AG04450 (cell line): ENCODE measurements around the gene CLDN22. TPM values are rescaled to one million over a fixed set of nuclear protein-coding genes. Genes with fewer than 3 reads are reported as not detected.

Experiments
- CTCF ChIA-PET: fragments of 300-600, 350-600 bp; formaldehyde crosslinking; extraction: SDS; loops from one replicate; lab custom pipeline; 2022; ENCODE audit warnings: antibody characterized with exemption, inconsistent platforms; lab: Charles Lee
- POLR2A ChIA-PET: fragments of 350-600 bp; formaldehyde crosslinking; extraction: SDS; loops from one replicate; lab custom pipeline; 2021; ENCODE audit warnings: antibody characterized with exemption, inconsistent platforms; lab: Yijun Ruan, JAX
- DNase-seq: peaks from one replicate; pipeline ENCODE4 v3.0.0-alpha.2; 2011; ENCODE audit warnings: low read depth, low spot score
- H3K27ac ChIP-seq: one replicate; pipeline ENCODE4 v1.5.1; 2012; ENCODE audit warnings: low read depth, low read length, control low read depth
- H3K27me3 ChIP-seq: one replicate; pipeline ENCODE4 v1.6.0; 2012; ENCODE audit warnings: low read length; ENCODE audit not compliant: control insufficient read depth, insufficient read depth
- H3K4me3 ChIP-seq: 2 replicates; pipeline ENCODE4 v1.5.1; 2011; ENCODE audit warnings: mild to moderate bottlenecking, low read depth, low read length, control low read depth
- H3K9me3 ChIP-seq: 2 replicates; pipeline ENCODE4 v1.5.1; 2012; ENCODE audit warnings: low read length; ENCODE audit not compliant: control insufficient read depth, insufficient read depth
- CTCF ChIP-seq: IDR thresholded peaks from 2 replicates; pipeline ENCODE4 v1.5.1; 2011; ENCODE audit warnings: low read depth, low read length, control low read depth, inconsistent platforms
- polyA plus RNA-seq: library from polyadenylated mRNA; depleted of rRNA; stranded (reverse); fragments of >200 nt; gene quantifications from 2 replicates; pipeline ENCODE4 v1.2.3, GENCODE V29; 2011

CLDN22 gene
- polyA plus RNA-seq, 1 experiment = not detected

DNA sequence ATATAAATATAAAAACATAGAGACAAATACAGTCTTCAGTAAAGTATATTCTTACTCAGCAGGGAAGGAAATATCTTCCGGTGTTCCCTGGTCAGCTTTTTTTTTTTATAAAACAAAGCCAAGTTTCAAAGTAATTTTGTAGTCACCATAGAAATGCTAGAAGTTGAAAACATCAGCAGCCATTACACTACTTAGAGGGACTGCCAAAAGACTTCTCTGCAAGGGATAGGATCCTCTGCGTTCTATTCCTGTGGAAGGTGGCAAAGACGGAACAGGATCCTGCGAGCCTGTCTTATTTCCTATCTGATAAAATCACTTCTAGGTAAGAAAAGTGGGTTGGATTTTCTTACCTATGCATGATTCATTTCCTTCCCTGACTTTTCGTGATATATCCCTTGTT is 19.4 kb downstream of the CLDN22 start:
- Histone ChIP-seq H3K9me3 (peaks cover 2% of the 10 kb centered on the region; the same call in 1 of the 2 replicates), H3K4me3 (no peak overlapping the region), H3K27me3 (no peaks in the 10 kb centered on the region), H3K27ac (no peak overlapping the region)
- no peak for TF ChIP-seq CTCF
- POLR2A ChIA-PET = no interaction called here
- CTCF ChIA-PET = no interaction called here
- DNase-seq = no peak

DNA sequence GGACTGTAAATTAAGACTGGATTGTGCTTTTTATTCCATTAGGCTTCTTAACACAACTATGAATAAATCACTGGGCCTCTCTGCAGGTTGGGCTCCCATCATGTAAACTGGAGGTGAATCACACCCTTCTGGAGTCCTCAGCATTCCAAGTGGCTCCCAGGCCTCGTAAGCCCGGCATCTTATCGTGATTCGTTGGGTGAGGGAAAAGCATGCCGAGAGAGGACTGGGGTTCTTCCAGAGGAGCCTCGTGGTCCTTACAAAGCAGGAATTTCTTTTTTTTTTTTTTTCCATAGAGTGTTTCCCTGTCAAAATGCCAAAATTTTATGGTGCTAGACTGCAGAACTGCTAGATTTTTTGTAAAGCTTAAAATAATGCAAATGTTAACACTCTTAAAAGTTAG is 20.0 kb downstream of the CLDN22 start:
- no peak for TF ChIP-seq CTCF
- POLR2A ChIA-PET = no interaction called here
- Histone ChIP-seq H3K27me3 (no peaks in the 10 kb centered on the region), H3K4me3 (no peak overlapping the region), H3K27ac (no peak overlapping the region), H3K9me3 (peaks cover 2% of the 10 kb centered on the region; the same call in 1 of the 2 replicates)
- peak; percentile 27 for DNase-seq
- CTCF ChIA-PET = no interaction called here

- CTCF ChIA-PET = interaction anchor here (0.5 kb wide), 1 partner anchor 99 kb away, joined by 3 read pairs; no protein-coding TSS in a partner anchor
- no peak for DNase-seq
- Histone ChIP-seq H3K27me3 (no peaks in the 10 kb centered on the region), H3K27ac (no peak overlapping the region), H3K4me3 (no peak overlapping the region), H3K9me3 (peaks cover under 1% of the 10 kb centered on the region; the same call in 1 of the 2 replicates)
- POLR2A ChIA-PET = no interaction called here
- TF ChIP-seq CTCF = no peak
These were observed 20.6 kb downstream of the CLDN22 start for GRCh38 chr4:183299464-183299863.

GRCh38 chr4:183297675-183298074 is 22.4 kb downstream of the CLDN22 start:
- no peak for DNase-seq
- ChIA-PET POLR2A (no interaction called here), CTCF (interaction anchor here (0.6 kb wide), 1 partner anchor 41 kb away, joined by 3 read pairs; no protein-coding TSS in a partner anchor)
- Histone ChIP-seq H3K4me3 (no peak overlapping the region), H3K27ac (no peak overlapping the region), H3K9me3 (no peaks in the 10 kb centered on the region), H3K27me3 (no peaks in the 10 kb centered on the region)
- TF ChIP-seq CTCF = no peak

- ChIA-PET POLR2A (no interaction called here), CTCF (interaction anchor here (0.6 to 1.2 kb wide), 2 partner anchors 10 to 34 kb away, joined by 3 read pairs; no protein-coding TSS in a partner anchor)
- Histone ChIP-seq H3K27me3 (no peaks in the 10 kb centered on the region), H3K9me3 (no peaks in the 10 kb centered on the region), H3K4me3 (no peak overlapping the region), H3K27ac (no peak overlapping the region)
- DNase-seq = no peak
- TF ChIP-seq CTCF = no peak
These were observed 24.4 kb downstream of the CLDN22 start for GRCh38 chr4:183295711-183296110.
